ENCODE results near the gene PRPF19.

GRCh38 chr11:60857378-60858232 is 48.8 kb downstream of the PRPF19 start:
- no peak for TF ChIP-seq EZH2 (IDR thresholded peaks at IDR 0.05; ENCODE audit: borderline replicate concordance, low read depth, low read length, severe bottlenecking)
- no peak for TF ChIP-seq CTCF (IDR thresholded peaks at IDR 0.05; ENCODE audit: borderline replicate concordance, extremely low read depth, low read length, poor library complexity, severe bottlenecking)

Measured in DND-41 (cell line).